H9 (cell line): ENCODE data around the gene ANKHD1. TPM values are rescaled to one million over a fixed set of nuclear protein-coding genes. Genes with fewer than 3 reads are reported as not detected.

ENCODE experiments used
- DNase-seq: peaks from one replicate; pipeline ENCODE4 v3.0.0-alpha.2; 2017
- H2AFZ ChIP-seq: one replicate; pipeline ENCODE4 v1.6.1; 2013; ENCODE audit warnings: mild to moderate bottlenecking, low read length, control low read depth, moderate library complexity
- H2AK5ac ChIP-seq: 2 replicates; pipeline ENCODE4 v1.6.1; 2013; ENCODE audit warnings: low read length, control low read depth, mixed read lengths; ENCODE audit not compliant: insufficient read length
- H2BK120ac ChIP-seq: one replicate; pipeline ENCODE4 v1.6.1; 2013; ENCODE audit warnings: low read depth, mild to moderate bottlenecking, low read length, control low read depth, inconsistent platforms; ENCODE audit not compliant: poor library complexity, severe bottlenecking
- H2BK12ac ChIP-seq: 2 replicates; pipeline ENCODE4 v1.6.1; 2013; ENCODE audit warnings: low read length, control low read depth, mixed read lengths, low read depth; ENCODE audit not compliant: insufficient read length
- H2BK15ac ChIP-seq: 2 replicates; pipeline ENCODE4 v1.6.1; 2013; ENCODE audit warnings: low read depth, low read length, control low read depth
- H2BK20ac ChIP-seq: one replicate; pipeline ENCODE4 v1.6.1; 2013; ENCODE audit warnings: low read depth, mild to moderate bottlenecking, low read length, control low read depth, inconsistent platforms; ENCODE audit not compliant: poor library complexity, severe bottlenecking
- H2BK5ac ChIP-seq: 2 replicates; pipeline ENCODE4 v1.6.1; 2013; ENCODE audit warnings: low read length, control low read depth, mixed read lengths; ENCODE audit not compliant: insufficient read length
- H3K14ac ChIP-seq: 2 replicates; pipeline ENCODE4 v1.6.1; 2013; ENCODE audit warnings: low read length, control low read depth; ENCODE audit not compliant: insufficient read depth
- H3K18ac ChIP-seq: 2 replicates; pipeline ENCODE4 v1.6.1; 2013; ENCODE audit warnings: low read depth, mild to moderate bottlenecking, mixed read lengths, low read length, control low read depth; ENCODE audit not compliant: insufficient read length
- H3K23ac ChIP-seq: 2 replicates; pipeline ENCODE4 v1.6.1; 2013; ENCODE audit warnings: low read length, control low read depth, mixed read lengths, low read depth; ENCODE audit not compliant: insufficient read length
- H3K23me2 ChIP-seq: 2 replicates; pipeline ENCODE4 v1.6.1; 2013; ENCODE audit warnings: low read depth, mild to moderate bottlenecking, mixed read lengths, low read length, control low read depth; ENCODE audit not compliant: insufficient read length, poor library complexity, severe bottlenecking
- H3K27ac ChIP-seq: 2 replicates; pipeline ENCODE4 v1.5.1; 2013; ENCODE audit warnings: low read length, control low read depth, mixed read lengths, low read depth; ENCODE audit not compliant: insufficient read length
- H3K27me3 ChIP-seq: 2 replicates; pipeline ENCODE4 v1.6.1; 2013; ENCODE audit warnings: low read length, control low read depth, inconsistent platforms; ENCODE audit not compliant: insufficient read depth
- H3K4ac ChIP-seq: 2 replicates; pipeline ENCODE4 v1.6.1; 2013; ENCODE audit warnings: low read depth, mild to moderate bottlenecking, control low read depth, inconsistent platforms, low read length, moderate library complexity
- H3K4me1 ChIP-seq: 2 replicates; pipeline ENCODE4 v1.6.1; 2013; ENCODE audit warnings: low read length, control low read depth, inconsistent platforms; ENCODE audit not compliant: insufficient read depth
- H3K4me2 ChIP-seq: 2 replicates; pipeline ENCODE4 v1.6.1; 2013; ENCODE audit warnings: low read length, control low read depth, mixed read lengths; ENCODE audit not compliant: insufficient read length, insufficient read depth
- H3K56ac ChIP-seq: 2 replicates; pipeline ENCODE4 v1.6.1; 2013; ENCODE audit warnings: low read depth, mild to moderate bottlenecking, mixed read lengths, low read length, control low read depth; ENCODE audit not compliant: insufficient read length
- H3K79me1 ChIP-seq: 2 replicates; pipeline ENCODE4 v1.6.1; 2013; ENCODE audit warnings: low read depth, mild to moderate bottlenecking, moderate library complexity, low read length, control low read depth, inconsistent platforms; ENCODE audit not compliant: insufficient read depth, poor library complexity, severe bottlenecking
- H3K79me2 ChIP-seq: 2 replicates; pipeline ENCODE4 v1.6.1; 2013; ENCODE audit warnings: low read length, control low read depth, inconsistent platforms; ENCODE audit not compliant: insufficient read depth
- H3K9ac ChIP-seq: 2 replicates; pipeline ENCODE4 v1.6.1; 2013; ENCODE audit warnings: low read length, control low read depth, mixed read lengths; ENCODE audit not compliant: insufficient read length; ENCODE audit errors: extremely low read depth
- H3K9me3 ChIP-seq: one replicate; pipeline ENCODE4 v1.6.1; 2013; ENCODE audit warnings: low read depth, low read length, inconsistent platforms; ENCODE audit not compliant: control insufficient read depth
- H3T11ph ChIP-seq: one replicate; pipeline ENCODE4 v1.6.1; 2013; ENCODE audit warnings: mild to moderate bottlenecking, low read length, control low read depth, inconsistent platforms
- H4K20me1 ChIP-seq: one replicate; pipeline ENCODE4 v1.6.1; 2013; ENCODE audit not compliant: control insufficient read depth, insufficient read length, insufficient read depth
- H4K5ac ChIP-seq: 2 replicates; pipeline ENCODE4 v1.6.1; 2013; ENCODE audit warnings: low read depth, mild to moderate bottlenecking, mixed read lengths, low read length, control low read depth; ENCODE audit not compliant: insufficient read length
- H4K8ac ChIP-seq: replicated peaks from 2 replicates; pipeline ENCODE4 v1.6.1; 2013; ENCODE audit warnings: low read length, control low read depth, mixed read lengths, low read depth; ENCODE audit not compliant: insufficient read length
- H4K91ac ChIP-seq: 2 replicates; pipeline ENCODE4 v1.6.1; 2013; ENCODE audit warnings: low read depth, mild to moderate bottlenecking, moderate library complexity, mixed read lengths, low read length, control low read depth; ENCODE audit not compliant: insufficient read length
- H3K27ac Mint-ChIP-seq, 3 experiments: 2 replicates in 2 of 3; 3 replicates in 1 of 3; pipeline ENCODE4 v1.8.0; 2020 to 2021; ENCODE audit warnings: mixed read lengths in 3 of 3, mild to moderate bottlenecking in 1 of 3, moderate library complexity in 1 of 3
- H3K27me3 Mint-ChIP-seq: 2 replicates; pipeline ENCODE4 v1.8.0; 2021; ENCODE audit warnings: low read depth, mild to moderate bottlenecking, moderate library complexity, mixed read lengths
- H3K36me3 Mint-ChIP-seq, 3 experiments: 2 replicates in 2 of 3; 3 replicates in 1 of 3; pipeline ENCODE4 v1.8.0; 2020 to 2021; ENCODE audit warnings: low read depth in 3 of 3, mixed read lengths in 3 of 3; ENCODE audit not compliant: insufficient read depth in 1 of 3
- H3K4me1 Mint-ChIP-seq, 2 experiments: 2 replicates each; pipeline ENCODE4 v1.8.0; 2020; ENCODE audit warnings: mixed read lengths in 2 of 2
- H3K4me3 Mint-ChIP-seq, 2 experiments: 2 replicates in 1 of 2; 3 replicates in 1 of 2; pipeline ENCODE4 v1.8.0; 2020 to 2021; ENCODE audit warnings: mild to moderate bottlenecking in 2 of 2, mixed read lengths in 2 of 2, moderate library complexity in 1 of 2
- H3K9me3 Mint-ChIP-seq, 2 experiments: 2 replicates in 1 of 2; 3 replicates in 1 of 2; pipeline ENCODE4 v1.8.0; 2020; ENCODE audit warnings: mild to moderate bottlenecking in 2 of 2, mixed read lengths in 2 of 2, moderate library complexity in 1 of 2
- WGBS: extraction: QIAGEN DNeasy Blood & Tissue Kit; methylation state at CpG from one replicate; pipeline ENCODE4 v1.1.7; 2013; ENCODE audit warnings: missing lambda C conversion rate, low lambda C conversion rate, mixed read lengths; ENCODE audit not compliant: insufficient read length; ENCODE audit errors: extremely low coverage; 5-methylcytosine and 5-hydroxymethylcytosine counted together
- total RNA-seq: library from RNA; stranded (reverse); gene quantifications from 2 replicates; pipeline ENCODE4 v1.2.1, GENCODE V29; 2021
- TF ChIP-seq, protein P1 (sequence below): fragments of 200-600 bp; sonication (generic); conservative IDR thresholded peaks from 3 replicates; pipeline ENCODE4 v1.8.0; 2021; ENCODE audit warnings: antibody characterized with exemption, mild to moderate bottlenecking

Gene ANKHD1
- total RNA-seq, 1 experiment from 2014 or later: 105 TPM

DNA sequence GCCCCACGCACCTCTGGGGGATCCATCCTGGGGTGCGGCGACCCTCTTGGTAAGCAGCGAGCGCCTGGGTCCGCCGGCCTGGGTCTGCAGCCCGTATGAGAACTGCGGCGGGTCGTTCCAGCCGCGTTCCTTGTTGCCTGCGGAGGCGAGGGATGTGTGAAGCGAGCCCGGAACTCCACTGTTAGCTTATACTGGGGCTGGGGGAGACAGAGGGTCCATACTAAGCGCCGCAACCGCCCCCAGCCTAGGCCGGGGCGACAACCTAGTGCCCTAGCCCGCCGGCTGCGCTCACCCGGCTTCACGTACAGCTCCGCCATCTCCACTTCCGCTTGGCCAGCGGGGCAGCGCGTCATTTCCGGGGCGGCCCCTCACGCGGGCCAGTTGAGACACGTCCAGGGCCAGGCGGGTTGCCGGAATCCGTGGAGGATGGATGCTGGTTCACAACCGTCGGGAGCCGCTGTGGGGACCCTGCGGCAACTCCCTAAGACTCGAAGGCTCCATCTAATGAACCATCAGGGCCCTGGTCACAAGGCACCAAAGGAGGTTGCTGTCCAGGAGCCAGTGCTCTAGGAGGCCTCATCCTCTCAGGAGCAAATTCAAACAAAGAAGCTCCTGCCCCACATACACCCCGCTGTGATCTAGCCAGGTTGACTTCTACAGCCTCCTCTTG, 155.6 kb downstream of the ANKHD1 start, which contains the start of gene SRA1:
Gene SRA1, minus strand, starts transcription at position 338 of the 670 bp plus-strand sequence. Its CDS starts 21 bp downstream, at position 317.
- Histone ChIP-seq H3K4me1 (0 out of 2 replicates have a peak, but pooled peaks cover 3% of the 10 kb centered on the region), H4K5ac (no peak within 1 kb of the TSS), H2BK15ac (no peak within 1 kb of the TSS), H3K23me2 (no peaks in the 10 kb centered on the region), H4K20me1 (no peaks in the 10 kb centered on the region), H3K18ac (peak within 1 kb of the TSS; percentile 90), H3K14ac (peak within 1 kb of the TSS; percentile 87), H3K79me2 (peaks cover 6% of the 10 kb centered on the region), H3K79me1 (peaks cover 3% of the 10 kb centered on the region), H2BK120ac (no peak within 1 kb of the TSS), H3T11ph (no peak within 1 kb of the TSS), H2BK20ac (no peak within 1 kb of the TSS), H2BK5ac (no peak within 1 kb of the TSS), H2BK12ac (no peak within 1 kb of the TSS), H3K27me3 (no peaks in the 10 kb centered on the region), H2AFZ (no peak within 1 kb of the TSS), H4K91ac (peak within 1 kb of the TSS; percentile 22), H3K56ac (no peak within 1 kb of the TSS), H2AK5ac (no peak within 1 kb of the TSS), H3K4me2 (peak within 1 kb of the TSS; percentile 94), H3K9ac (peak within 1 kb of the TSS; percentile 87), H3K27ac (no peak within 1 kb of the TSS), H3K4ac (no peak within 1 kb of the TSS; the same call in none of the 2 replicates), H3K23ac (no peak within 1 kb of the TSS), H3K9me3 (no peaks in the 10 kb centered on the region), H4K8ac (no peak within 1 kb of the TSS)
- Mint-ChIP-seq H3K4me1 (peaks cover 25 to 26% of the 10 kb centered on the region in 2 experiments), H3K36me3 (peaks cover 6 to 33% (median 31%) of the 10 kb centered on the region in 3 experiments; a peak in 6 of 7 replicates), H3K27ac (peak within 1 kb of the TSS; percentile 90 to 97 (median 90)), H3K27me3 (no peaks in the 10 kb centered on the region), H3K9me3 (no peaks in the 10 kb centered on the region), H3K4me3 (peak within 1 kb of the TSS; percentile 91 to 92)
- peak; percentile 95 for DNase-seq
- TF ChIP-seq, protein P1, sequence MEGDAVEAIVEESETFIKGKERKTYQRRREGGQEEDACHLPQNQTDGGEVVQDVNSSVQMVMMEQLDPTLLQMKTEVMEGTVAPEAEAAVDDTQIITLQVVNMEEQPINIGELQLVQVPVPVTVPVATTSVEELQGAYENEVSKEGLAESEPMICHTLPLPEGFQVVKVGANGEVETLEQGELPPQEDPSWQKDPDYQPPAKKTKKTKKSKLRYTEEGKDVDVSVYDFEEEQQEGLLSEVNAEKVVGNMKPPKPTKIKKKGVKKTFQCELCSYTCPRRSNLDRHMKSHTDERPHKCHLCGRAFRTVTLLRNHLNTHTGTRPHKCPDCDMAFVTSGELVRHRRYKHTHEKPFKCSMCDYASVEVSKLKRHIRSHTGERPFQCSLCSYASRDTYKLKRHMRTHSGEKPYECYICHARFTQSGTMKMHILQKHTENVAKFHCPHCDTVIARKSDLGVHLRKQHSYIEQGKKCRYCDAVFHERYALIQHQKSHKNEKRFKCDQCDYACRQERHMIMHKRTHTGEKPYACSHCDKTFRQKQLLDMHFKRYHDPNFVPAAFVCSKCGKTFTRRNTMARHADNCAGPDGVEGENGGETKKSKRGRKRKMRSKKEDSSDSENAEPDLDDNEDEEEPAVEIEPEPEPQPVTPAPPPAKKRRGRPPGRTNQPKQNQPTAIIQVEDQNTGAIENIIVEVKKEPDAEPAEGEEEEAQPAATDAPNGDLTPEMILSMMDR: no peak
- WGBS: no CpG with 5 or more reads among the region's 46 CpGs
